HepG2 (cell line): ENCODE data around the gene HOXD8. TPM values are rescaled to one million over a fixed set of nuclear protein-coding genes. Genes with fewer than 3 reads are reported as not detected.

Source experiments
- PHF21A ChIP-seq: sonication (generic); formaldehyde crosslinking; IDR thresholded peaks from 2 replicates; pipeline ENCODE4 v1.5.0; 2020; ENCODE audit warnings: mild to moderate bottlenecking, missing genetic modification reagents
- SCMH1 ChIP-seq: sonication (generic); formaldehyde crosslinking; IDR thresholded peaks from 2 replicates; pipeline ENCODE4 v1.9.0; 2021; ENCODE audit warnings: missing genetic modification reagents, mild to moderate bottlenecking, borderline replicate concordance
- ZBTB40 ChIP-seq, 2 experiments: fragments of 450-650 bp in 1 of 2; sonication (generic) in 1 of 2; formaldehyde crosslinking in 1 of 2; IDR thresholded peaks; 2 replicates each; pipeline versions ENCODE4 v1.6.1 to v1.8.0; 2016 to 2022; ENCODE audit warnings: antibody characterized with exemption in 1 of 2, mild to moderate bottlenecking in 1 of 2, missing genetic modification reagents in 1 of 2
- ZNF136 ChIP-seq: sonication (generic); formaldehyde crosslinking; IDR thresholded peaks from 2 replicates; pipeline ENCODE4 v1.8.1; 2022; ENCODE audit warnings: low read depth, mild to moderate bottlenecking, moderate library complexity, missing genetic modification reagents
- polyA plus RNA-seq, 8 experiments: library from polyadenylated mRNA; depleted of rRNA in 3 of 8; stranded (reverse) in 7 of 8; unstranded in 1 of 8; fragments of >200 nt; fragmentation: Illumina TruSeq in 4 of 8; extraction: Trizol in 4 of 8; gene quantifications; 2 replicates each; pipeline versions ENCODE4 v1.2.1 to v1.2.3, GENCODE V29; 2011 to 2016; ENCODE audit warnings: low read depth in 4 of 8, missing spikeins in 1 of 8, mixed read lengths in 1 of 8; ENCODE audit not compliant: insufficient read depth in 1 of 8
- total RNA-seq, 5 experiments: library from RNA; depleted of rRNA; stranded (reverse); fragments of >200 nt; fragmentation: Illumina TruSeq; extraction: Trizol; gene quantifications; 2 replicates each; pipeline ENCODE4 v1.2.3, GENCODE V29; 2016; ENCODE audit warnings: low read depth in 1 of 5

HOXD8 gene
- total and polyA plus RNA-seq, 2 of the 13 experiments (the other 11 are each of a cell fraction or from before 2014, with no cell fraction given): not detected

GRCh38 chr2:176124110-176124946 is 5.2 kb upstream of the HOXD8 start (continued):
- TF ChIP-seq ZBTB40 (IDR thresholded peaks at IDR 0.05) (no peak), ZBTB40 (CRISPR knock-in tag; IDR thresholded peaks at IDR 0.05) (no peak), ZNF136 (CRISPR knock-in tag) (no peak), PHF21A (CRISPR knock-in tag) (no peak), SCMH1 (CRISPR knock-in tag) (no peak)
